NT2/D1 (cell line): Measurements from ENCODE around the gene KCNT1.

ENCODE experiments used
- DNase-seq: peaks from one replicate; pipeline ENCODE4 v3.0.0-alpha.2; 2011; ENCODE audit warnings: low read depth, low spot score
- H3K27me3 ChIP-seq: 2 replicates; pipeline ENCODE4 v1.6.0; 2011; ENCODE audit warnings: mild to moderate bottlenecking; ENCODE audit not compliant: insufficient read length, insufficient read depth
- H3K36me3 ChIP-seq: 2 replicates; pipeline ENCODE4 v1.6.1; 2011; ENCODE audit warnings: mild to moderate bottlenecking, low read length, mixed read lengths; ENCODE audit not compliant: insufficient read depth, insufficient read length
- H3K4me1 ChIP-seq: 2 replicates; pipeline ENCODE4 v1.5.1; 2011; ENCODE audit not compliant: insufficient read depth, insufficient read length
- H3K4me3 ChIP-seq: 2 replicates; pipeline ENCODE4 v1.5.1; 2011; ENCODE audit warnings: low read depth; ENCODE audit not compliant: insufficient read length
- H3K9ac ChIP-seq: 2 replicates; pipeline ENCODE4 v1.6.0; 2011; ENCODE audit warnings: low read depth; ENCODE audit not compliant: insufficient read length
- H3K9me3 ChIP-seq: 2 replicates; pipeline ENCODE4 v1.5.1; 2011; ENCODE audit warnings: mild to moderate bottlenecking, low read length; ENCODE audit not compliant: insufficient read depth
- SUZ12 ChIP-seq: IDR thresholded peaks from 2 replicates; pipeline ENCODE4 v1.6.1; 2011; ENCODE audit not compliant: insufficient read length, insufficient read depth; ENCODE audit errors: extremely low read depth
- YY1 ChIP-seq: IDR thresholded peaks from 2 replicates; pipeline ENCODE4 v1.6.1; 2011; ENCODE audit not compliant: insufficient read length, insufficient read depth
- ZNF274 ChIP-seq: IDR thresholded peaks from 2 replicates; pipeline ENCODE4 v1.6.1; 2011; ENCODE audit warnings: mild to moderate bottlenecking, low read depth, low read length

Gene KCNT1

DNA sequence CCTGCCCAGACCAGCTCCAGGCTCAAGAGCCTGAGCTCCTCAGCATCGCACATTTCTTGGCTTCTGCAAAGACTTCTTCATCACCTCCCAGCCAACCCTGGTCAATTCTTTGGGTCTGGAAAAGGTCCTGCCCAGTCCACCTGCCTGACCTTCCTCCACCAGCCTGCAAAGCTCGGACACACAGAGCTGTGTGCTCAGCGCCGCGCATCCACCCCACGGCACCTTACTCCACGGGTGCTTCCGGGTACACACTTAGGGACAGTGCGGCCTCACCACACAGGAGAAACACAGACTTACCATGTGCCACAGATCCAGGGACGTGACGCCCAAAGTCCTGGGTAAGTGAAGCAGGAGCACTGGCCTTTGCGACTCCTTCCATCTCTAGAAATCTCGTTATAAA is 97.3 kb downstream of the KCNT1 start:
- Histone ChIP-seq H3K9ac (no peak overlapping the region), H3K4me1 (peaks cover 18% of the 10 kb centered on the region), H3K27me3 (no peaks in the 10 kb centered on the region), H3K9me3 (no peaks in the 10 kb centered on the region), H3K36me3 (no peaks in the 10 kb centered on the region), H3K4me3 (no peak overlapping the region)
- DNase-seq = no peak
- TF ChIP-seq YY1 (no peak), ZNF274 (no peak), SUZ12 (no peak)

DNA sequence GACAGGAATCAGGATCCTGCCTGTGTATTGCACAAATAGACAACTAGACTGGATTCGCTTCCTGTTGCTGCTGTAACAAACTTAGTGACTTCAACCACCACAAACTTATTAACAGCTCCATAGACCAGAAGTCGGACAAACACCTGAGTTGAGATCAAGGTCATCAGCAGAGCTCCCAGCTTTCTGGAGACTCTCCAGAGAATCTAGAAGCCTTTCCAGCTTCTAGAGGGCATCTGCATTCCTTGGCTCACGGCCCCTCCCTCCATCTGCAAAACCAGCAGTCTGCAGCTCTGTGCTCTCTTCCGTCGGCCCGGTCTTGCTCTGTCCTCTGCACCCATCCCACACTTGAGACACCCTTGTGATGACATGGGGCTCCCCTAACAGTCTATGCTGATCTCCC is 99.1 kb downstream of the KCNT1 start:
- Histone ChIP-seq H3K4me1 (peaks cover 27% of the 10 kb centered on the region), H3K4me3 (no peak overlapping the region), H3K9ac (no peak overlapping the region), H3K36me3 (no peaks in the 10 kb centered on the region), H3K27me3 (no peaks in the 10 kb centered on the region), H3K9me3 (no peaks in the 10 kb centered on the region)
- DNase-seq = no peak
- no peak for TF ChIP-seq SUZ12
- TF ChIP-seq YY1 = no peak
- no peak for TF ChIP-seq ZNF274

DNA sequence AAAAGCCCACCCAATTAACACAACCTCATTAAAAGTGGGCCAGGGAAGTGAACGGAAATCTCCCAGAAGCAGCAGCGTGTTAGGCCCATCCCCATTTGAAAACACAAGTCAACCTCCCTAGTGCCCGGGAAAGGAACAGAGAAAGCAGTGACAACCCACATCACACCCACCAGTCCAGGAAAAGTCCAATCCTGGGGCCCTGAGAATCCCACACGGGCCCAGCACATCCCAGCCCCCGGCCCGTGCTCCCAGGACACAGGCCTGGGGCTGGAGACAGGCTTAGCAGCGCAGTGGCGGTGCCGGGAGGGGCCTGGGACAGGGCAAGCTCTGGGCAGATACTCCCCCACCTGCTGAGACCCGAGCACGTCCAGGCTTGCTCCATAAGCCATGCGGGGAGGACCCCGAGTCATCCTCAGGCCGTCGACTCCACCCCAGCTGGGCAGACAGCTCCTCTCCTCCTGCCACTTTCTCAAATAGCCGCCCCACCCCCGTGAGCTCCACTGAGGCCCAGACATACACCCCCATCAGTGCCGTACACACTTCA is 101.0 kb downstream of the KCNT1 start:
- Histone ChIP-seq H3K9ac (peak overlapping the region; percentile 2), H3K36me3 (no peaks in the 10 kb centered on the region), H3K27me3 (no peaks in the 10 kb centered on the region), H3K4me1 (peaks cover 22% of the 10 kb centered on the region), H3K9me3 (no peaks in the 10 kb centered on the region), H3K4me3 (no peak overlapping the region)
- no peak for DNase-seq
- TF ChIP-seq YY1 (no peak), ZNF274 (no peak), SUZ12 (no peak)

DNA sequence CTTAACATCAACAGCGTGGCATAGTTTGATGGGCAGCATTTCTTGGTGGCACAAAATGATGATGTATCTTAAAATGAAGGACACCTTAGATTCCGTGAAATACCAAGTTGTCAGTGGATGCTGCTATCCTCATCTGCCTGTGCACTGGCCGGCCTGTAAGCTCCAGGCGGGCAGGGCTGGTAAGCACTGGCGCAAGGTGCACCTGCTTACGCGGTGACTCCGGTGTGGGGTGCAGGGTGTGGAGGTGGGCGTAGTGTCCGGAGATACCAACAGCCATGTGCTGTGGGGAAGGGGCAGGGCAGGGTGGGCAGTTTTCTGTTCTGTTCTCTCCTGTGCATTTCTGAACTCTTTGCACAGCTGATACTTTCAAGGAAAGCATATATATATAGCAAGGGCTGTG is 101.5 kb downstream of the KCNT1 start:
- peaks cover 17% of the 10 kb centered on the region for H3K4me1 ChIP-seq
- H3K27me3 ChIP-seq = no peaks in the 10 kb centered on the region
- no peak for DNase-seq
- H3K36me3 ChIP-seq = peaks cover under 1% of the 10 kb centered on the region
- no peak overlapping the region for H3K4me3 ChIP-seq
- TF ChIP-seq SUZ12 (no peak), YY1 (no peak), ZNF274 (no peak)
- H3K9ac ChIP-seq = no peak overlapping the region
- H3K9me3 ChIP-seq = no peaks in the 10 kb centered on the region

DNA sequence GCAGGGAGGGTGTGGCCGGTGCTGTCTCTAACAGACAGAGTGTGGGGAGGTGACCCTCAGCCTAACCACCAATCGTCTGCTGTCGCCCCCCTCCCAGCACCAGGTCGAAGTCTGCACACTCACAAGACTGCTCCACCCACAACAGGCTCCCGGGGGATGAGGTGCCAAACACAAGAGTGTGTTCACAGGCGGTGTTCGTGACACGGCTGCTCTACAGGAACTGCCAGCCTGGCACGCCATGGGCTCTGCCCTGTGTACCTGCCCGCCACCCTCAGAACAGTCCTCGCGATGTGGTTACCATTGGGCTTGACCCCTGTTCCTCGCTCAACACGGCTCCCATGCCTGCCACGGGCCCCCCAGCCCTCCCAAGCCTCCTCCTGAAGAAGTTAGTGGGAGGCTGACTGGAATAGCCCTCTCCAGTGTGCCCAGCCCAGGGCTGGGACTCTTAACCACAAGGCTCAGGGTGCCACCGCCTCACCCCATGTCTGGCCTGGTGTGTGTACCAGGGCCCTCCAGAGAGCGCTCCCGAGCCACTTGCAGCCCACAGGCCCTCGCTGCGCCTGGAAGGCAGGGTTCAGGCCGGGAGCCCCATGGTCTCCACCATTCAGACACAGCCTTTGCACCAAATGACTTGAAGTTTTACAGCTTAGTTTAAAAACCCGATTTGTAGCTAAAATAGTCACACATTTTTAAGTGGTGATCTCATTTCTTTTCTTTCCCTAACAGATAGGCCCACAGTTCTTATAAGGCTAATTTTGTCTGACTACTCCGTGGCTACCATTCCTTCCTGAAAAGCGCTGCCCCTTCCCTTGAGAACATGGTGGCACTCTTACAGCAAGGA is 102.8 kb downstream of the KCNT1 start:
- Histone ChIP-seq H3K36me3 (peaks cover 10% of the 10 kb centered on the region), H3K9ac (no peak overlapping the region), H3K27me3 (no peaks in the 10 kb centered on the region), H3K4me3 (no peak overlapping the region), H3K4me1 (peaks cover 16% of the 10 kb centered on the region), H3K9me3 (no peaks in the 10 kb centered on the region)
- no peak for TF ChIP-seq YY1
- no peak for TF ChIP-seq ZNF274
- TF ChIP-seq SUZ12 = no peak
- no peak for DNase-seq

DNA sequence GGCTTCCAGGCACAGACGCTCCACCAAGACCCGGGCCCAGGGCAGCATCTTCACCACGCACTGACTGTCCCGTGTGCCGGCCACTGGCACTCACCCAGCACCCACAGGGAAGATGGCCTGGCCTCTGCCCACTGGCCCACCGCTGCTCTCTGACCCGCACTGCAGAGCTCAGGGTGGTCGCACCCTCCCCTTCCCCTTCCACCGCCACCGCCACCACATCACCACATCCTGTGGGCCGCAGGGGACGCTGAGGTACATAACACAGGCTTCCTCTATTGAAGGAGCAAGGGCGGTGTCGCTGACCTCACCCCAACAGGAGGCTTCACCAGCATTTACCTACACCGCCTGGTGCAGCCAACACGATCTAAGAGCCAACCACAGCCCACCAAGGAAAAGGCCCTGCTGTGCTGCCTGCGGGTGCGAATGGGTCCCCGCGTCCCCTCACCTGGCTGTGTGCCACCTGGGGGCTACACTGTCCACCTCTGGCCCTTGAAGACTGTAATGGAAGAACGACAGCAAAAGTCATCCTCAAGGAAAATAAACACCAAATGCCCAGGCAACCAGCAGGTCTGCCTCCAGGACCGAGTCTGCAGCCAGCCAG is 103.5 kb downstream of the KCNT1 start:
- H3K36me3 ChIP-seq = peaks cover 18% of the 10 kb centered on the region
- H3K9ac ChIP-seq = no peak overlapping the region
- no peak for TF ChIP-seq YY1
- no peak for TF ChIP-seq SUZ12
- no peak for TF ChIP-seq ZNF274
- peaks cover 16% of the 10 kb centered on the region for H3K4me1 ChIP-seq
- no peaks in the 10 kb centered on the region for H3K9me3 ChIP-seq
- no peaks in the 10 kb centered on the region for H3K27me3 ChIP-seq
- no peak for DNase-seq
- H3K4me3 ChIP-seq = no peak overlapping the region

DNA sequence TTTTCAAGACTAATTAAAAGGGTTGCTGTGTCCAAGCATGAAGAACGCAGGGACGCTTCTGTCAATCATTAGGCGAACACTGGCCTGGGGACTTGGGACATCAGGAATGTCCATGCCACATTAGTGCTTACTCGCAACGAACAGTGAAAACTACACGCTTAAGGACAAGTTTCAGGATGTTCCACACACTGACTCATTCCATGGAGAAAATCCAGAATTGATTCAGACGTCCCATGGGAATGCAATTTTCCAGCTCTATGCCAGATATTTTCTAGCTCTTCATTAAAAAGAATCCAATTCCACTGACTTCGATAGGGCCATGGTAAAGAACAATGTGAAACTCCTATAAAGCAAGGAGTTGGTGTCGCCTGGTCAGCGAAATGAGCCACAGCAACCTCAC is 107.2 kb downstream of the KCNT1 start:
- no peak for TF ChIP-seq SUZ12
- TF ChIP-seq YY1 = no peak
- no peak for TF ChIP-seq ZNF274
- Histone ChIP-seq H3K4me3 (no peak overlapping the region), H3K36me3 (peaks cover 54% of the 10 kb centered on the region), H3K9ac (no peak overlapping the region), H3K27me3 (no peaks in the 10 kb centered on the region), H3K9me3 (no peaks in the 10 kb centered on the region), H3K4me1 (peaks cover 10% of the 10 kb centered on the region)
- no peak for DNase-seq
